Right ventricle myocardium superior (tissue), 1 donor: ENCODE measurements around the gene PCDHGA7. TPM values are rescaled to one million over a fixed set of nuclear protein-coding genes. Genes with fewer than 3 reads are reported as not detected.
A peak's percentile ranks its signal among the peaks of the same experiment; 100 is the strongest.
"Not testable (repeated sequence)": the region's sequence is repeated elsewhere in the genome, so short reads cannot be mapped to it uniquely, and the experiment has no call there.

Experiments
- ATAC-seq: fragments of 200-7000 bp; cut with Tn5 transposase; one replicate; pipeline ENCODE4 v1.9.1; 2020; ENCODE audit warnings: mild to moderate bottlenecking; ENCODE audit not compliant: poor library complexity
- DNase-seq: peaks from one replicate; pipeline ENCODE4 v3.0.0-alpha.2; 2020
- intact Hi-C: fragments of 100-400 bp; cut with DNase I; formaldehyde crosslinking; loops from one replicate; pipeline ENCODE4 v1.11.2; 2022
- total RNA-seq: library from RNA; stranded (reverse); fragmentation: NEBNext Ultra II Directional; extraction: Animal tissue kit (Norgen Biotek cat#: 25700); gene quantifications from one replicate; pipeline ENCODE4 v1.2.1, GENCODE V29; 2021
- donor health status: DM: no; HTN: yes; CAD: no; lungs with severe emphysema.

The PCDHGA7 gene
- total RNA-seq, 1 donor from 2014 or later, result 7.7 TPM

DNA sequence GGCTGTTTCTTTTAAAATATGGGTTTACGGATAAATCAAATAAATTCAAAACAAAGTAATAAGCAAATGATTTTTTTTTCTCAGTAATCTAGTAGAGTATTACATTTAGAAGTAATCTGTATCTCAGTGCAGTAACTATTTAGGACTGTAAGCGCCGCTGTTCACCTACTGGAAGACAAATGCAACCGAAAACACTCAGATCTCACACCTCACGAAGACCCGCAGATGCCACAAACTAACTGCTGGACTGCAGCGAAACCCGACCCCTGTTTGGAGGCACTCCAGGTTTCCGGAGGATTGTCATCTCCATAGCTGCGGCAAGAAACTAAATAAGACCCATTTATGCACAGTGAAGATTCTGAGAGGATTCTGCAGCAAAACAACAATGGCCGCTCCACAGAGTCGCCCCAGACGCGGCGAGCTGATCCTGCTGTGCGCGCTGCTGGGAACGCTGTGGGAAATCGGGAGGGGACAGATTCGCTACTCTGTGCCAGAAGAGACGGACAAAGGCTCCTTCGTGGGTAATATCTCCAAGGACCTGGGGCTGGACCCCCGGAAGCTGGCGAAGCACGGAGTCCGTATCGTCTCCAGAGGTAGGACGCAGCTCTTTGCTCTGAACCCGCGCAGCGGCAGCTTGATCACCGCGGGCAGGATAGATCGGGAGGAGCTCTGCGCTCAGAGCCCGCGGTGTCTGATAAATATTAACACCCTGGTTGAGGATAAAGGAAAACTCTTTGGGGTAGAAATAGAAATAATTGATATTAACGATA, 10.1 kb downstream of the PCDHGA7 start, which contains the start of gene PCDHGA8:
PCDHGA8 (plus strand) TSS at position 205 of the 770 bp plus-strand sequence; CDS start at position 386, 181 bp downstream.
- DNase-seq (no peak), ATAC-seq (no peak)
- intact Hi-C loops, result no loop called here

DNA sequence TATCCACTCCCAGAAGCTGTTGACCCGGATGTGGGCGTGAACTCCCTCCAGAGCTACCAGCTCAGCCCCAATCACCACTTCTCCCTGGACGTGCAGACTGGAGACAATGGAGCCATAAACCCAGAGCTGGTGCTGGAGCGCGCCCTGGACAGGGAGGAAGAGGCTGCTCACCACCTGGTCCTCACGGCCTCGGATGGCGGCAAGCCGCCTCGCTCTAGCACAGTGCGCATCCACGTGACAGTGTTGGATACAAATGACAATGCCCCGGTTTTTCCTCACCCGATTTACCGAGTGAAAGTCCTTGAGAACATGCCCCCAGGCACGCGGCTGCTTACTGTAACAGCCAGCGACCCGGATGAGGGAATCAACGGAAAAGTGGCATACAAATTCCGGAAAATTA, 10.7 kb downstream of the PCDHGA7 start:
- ATAC-seq (no peak), DNase-seq (no peak)
- intact Hi-C loops, result no loop called here

- ATAC-seq, DNase-seq, intact Hi-C loops: not testable (repeated sequence)
These were observed 12.1 kb downstream of the PCDHGA7 start for GRCh38 chr5:141394401-141395187.

- intact Hi-C loops, DNase-seq: not testable (repeated sequence)
- peak; percentile 93 for ATAC-seq
These were observed 15.4 kb downstream of the PCDHGA7 start, which contains the start of gene PCDHGB5 for GRCh38 chr5:141397756-141398551. TSS of gene PCDHGB5 (plus strand) at chr5:141397947. CDS start at chr5:141398128, 181 bp downstream.

DNA sequence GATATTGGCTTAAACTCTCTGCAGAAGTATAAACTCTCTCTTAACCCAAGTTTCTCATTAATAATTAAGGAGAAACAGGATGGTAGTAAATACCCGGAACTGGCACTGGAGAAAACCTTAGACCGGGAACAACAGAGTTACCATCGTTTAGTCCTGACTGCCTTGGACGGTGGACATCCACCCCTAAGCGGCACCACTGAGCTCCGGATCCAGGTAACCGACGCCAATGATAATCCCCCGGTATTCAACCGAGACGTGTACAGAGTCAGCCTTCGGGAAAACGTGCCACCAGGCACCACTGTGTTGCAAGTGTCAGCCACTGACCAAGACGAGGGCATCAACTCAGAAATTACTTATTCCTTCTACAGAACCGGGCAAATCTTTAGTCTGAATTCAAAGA, 16.1 kb downstream of the PCDHGA7 start:
- intact Hi-C loops, result no loop called here
- ATAC-seq (peak; percentile 37), DNase-seq (no peak)

DNA sequence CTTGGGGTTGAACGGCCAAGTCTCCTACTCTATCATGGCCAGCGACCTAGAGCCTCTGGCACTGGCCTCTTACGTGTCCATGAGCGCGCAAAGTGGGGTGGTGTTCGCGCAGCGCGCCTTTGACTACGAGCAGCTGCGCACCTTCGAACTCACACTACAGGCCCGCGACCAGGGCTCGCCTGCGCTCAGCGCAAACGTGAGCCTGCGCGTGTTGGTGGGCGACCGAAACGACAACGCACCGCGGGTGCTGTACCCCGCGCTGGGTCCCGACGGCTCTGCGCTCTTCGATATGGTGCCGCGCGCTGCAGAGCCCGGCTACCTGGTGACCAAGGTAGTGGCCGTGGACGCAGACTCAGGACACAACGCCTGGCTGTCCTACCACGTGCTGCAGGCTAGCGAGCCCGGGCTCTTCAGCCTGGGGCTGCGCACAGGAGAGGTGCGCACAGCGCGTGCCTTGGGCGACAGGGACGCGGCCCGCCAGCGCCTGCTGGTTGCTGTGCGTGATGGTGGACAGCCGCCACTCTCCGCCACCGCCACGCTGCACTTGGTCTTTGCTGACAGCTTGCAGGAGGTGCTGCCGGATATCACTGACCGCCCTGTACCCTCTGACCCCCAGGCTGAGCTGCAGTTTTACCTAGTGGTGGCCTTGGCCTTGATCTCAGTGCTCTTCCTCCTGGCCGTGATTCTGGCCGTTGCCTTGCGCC, 17.2 kb downstream of the PCDHGA7 start:
- ATAC-seq (no peak), DNase-seq (no peak)
- intact Hi-C loops, result no loop called here

DNA sequence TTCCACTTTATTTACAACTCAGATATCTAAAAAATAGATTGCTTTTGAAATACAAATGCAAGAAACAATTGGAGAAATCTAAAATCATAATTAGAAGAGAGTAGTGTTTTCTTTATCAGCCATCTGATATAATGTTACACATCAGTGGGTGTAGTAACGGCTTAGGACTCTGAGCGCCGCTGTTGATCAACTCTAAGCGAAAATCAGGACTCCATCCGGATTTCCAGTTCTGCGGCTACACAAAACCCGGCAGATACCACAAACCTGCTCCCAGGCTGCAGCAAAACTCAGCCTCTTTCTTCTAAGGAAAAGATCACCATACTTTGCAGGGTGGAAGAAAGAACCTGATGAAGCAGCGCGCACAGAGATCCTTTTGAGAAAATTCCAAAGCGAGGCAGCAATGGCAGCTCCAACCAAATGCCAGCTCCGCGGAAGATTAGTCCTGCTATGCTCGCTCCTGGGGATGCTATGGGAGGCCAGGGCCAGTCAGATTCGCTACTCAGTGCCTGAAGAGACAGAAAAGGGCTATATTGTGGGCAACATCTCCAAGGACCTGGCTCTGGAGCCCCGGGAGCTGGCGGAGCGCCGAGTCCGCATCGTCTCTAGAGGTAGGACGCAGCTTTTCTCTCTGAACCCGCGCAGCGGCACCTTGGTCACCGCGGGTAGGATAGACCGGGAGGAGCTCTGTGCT, 20.2 kb downstream of the PCDHGA7 start, which contains the start of gene PCDHGA9:
PCDHGA9 (plus strand) TSS at position 226 of the 691 bp plus-strand sequence; CDS start at position 401, 175 bp downstream.
- ATAC-seq, result no peak
- no peak for DNase-seq
- intact Hi-C loops, result no loop called here

- intact Hi-C loops, result no loop called here
- DNase-seq (no peak), ATAC-seq (no peak)
These were observed 20.8 kb downstream of the PCDHGA7 start for GRCh38 chr5:141403387-141403786.

DNA sequence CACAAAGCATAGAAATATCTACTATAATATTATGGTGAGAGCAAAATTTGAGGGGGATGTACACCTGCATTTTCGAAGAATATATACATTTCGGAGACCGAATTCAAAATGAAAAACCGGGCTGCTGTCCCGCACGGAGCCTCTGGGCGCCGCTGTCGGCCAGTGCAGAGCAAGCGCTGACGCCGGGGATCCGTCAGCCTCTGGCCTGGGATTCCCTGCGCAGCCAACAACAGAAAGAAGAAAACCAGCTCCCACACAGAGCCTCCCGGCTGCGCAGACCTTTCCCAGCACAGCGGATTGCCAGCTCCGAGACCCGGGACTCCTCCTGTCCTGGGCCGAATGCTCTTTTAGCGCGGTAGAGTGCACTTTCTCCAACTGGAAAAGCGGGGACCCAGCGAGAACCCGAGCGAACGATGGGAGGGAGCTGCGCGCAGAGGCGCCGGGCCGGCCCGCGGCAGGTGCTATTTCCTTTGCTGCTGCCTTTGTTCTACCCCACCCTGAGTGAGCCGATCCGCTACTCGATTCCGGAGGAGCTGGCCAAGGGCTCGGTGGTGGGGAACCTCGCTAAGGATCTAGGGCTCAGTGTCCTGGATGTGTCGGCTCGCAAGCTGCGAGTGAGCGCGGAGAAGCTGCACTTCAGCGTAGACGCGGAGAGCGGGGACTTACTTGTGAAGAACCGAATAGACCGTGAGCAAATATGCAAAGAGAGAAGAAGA, 25.4 kb downstream of the PCDHGA7 start, which contains the start of gene PCDHGB6:
PCDHGB6 (plus strand) TSS at position 232 of the 716 bp plus-strand sequence; CDS start at position 414, 182 bp downstream.
- intact Hi-C loops, result not testable (repeated sequence)
- ATAC-seq, result peak; percentile 93

GRCh38 chr5:141409598-141410306, 27.2 kb downstream of the PCDHGA7 start:
- ATAC-seq (no peak), DNase-seq (no peak)
- intact Hi-C loops, result loop anchor here (5.0 kb wide), 1 partner anchor 62 kb away; no protein-coding TSS in a partner anchor

More for the DNA sequence above, 25.4 kb downstream of the PCDHGA7 start, which contains the start of gene PCDHGB6:
- DNase-seq, result peak; percentile 80

GRCh38 chr5:141411575-141411974, 29.0 kb downstream of the PCDHGA7 start:
- ATAC-seq (no peak), DNase-seq (no peak)
- intact Hi-C loops, result loop anchor here (5.0 kb wide), 1 partner anchor 64 kb away; no protein-coding TSS in a partner anchor

GRCh38 chr5:141412854-141413539, 30.5 kb downstream of the PCDHGA7 start, which contains the start of gene PCDHGA10:
TSS of gene PCDHGA10 (plus strand) at chr5:141412987. CDS start at chr5:141413176, 189 bp downstream.
- intact Hi-C loops, result loop anchor here (5.0 kb wide), 1 partner anchor 66 kb away; no protein-coding TSS in a partner anchor
- ATAC-seq (peak; percentile 73), DNase-seq (no peak)

GRCh38 chr5:141413540-141414069, 31.1 kb downstream of the PCDHGA7 start:
- ATAC-seq (peak; percentile 32), DNase-seq (no peak)
- intact Hi-C loops, result loop anchor here (5.0 kb wide), 1 partner anchor 66 kb away; no protein-coding TSS in a partner anchor

DNA sequence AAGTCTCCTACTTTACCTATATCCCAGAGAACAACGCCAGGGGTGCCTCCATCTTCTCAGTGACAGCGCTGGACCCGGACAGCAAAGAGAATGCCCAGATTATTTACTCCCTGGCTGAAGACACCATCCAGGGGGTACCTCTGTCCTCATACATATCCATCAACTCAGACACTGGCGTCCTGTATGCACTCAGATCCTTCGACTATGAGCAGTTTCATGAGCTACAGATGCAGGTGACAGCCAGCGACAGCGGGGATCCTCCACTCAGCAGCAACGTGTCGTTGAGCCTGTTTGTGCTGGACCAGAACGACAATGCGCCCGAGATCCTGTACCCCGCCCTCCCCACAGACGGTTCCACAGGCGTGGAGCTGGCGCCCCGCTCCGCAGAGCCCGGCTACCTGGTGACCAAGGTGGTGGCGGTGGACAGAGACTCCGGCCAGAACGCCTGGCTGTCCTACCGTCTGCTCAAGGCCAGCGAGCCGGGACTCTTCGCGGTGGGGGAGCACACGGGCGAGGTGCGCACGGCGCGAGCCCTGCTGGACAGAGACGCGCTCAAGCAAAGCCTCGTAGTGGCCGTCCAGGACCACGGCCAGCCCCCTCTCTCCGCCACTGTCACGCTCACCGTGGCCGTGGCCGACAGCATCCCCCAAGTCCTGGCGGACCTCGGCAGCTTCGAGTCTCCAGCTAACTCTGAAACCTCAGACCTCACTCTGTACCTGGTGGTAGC, 32.2 kb downstream of the PCDHGA7 start:
- intact Hi-C loops, result loop anchor here (5.0 kb wide), 1 partner anchor 67 kb away; no protein-coding TSS in a partner anchor
- DNase-seq, ATAC-seq: not testable (repeated sequence)
